Colonic mucosa (tissue), 4 donors: ENCODE results near the gene RAB3B. TPM values are rescaled to one million over a fixed set of nuclear protein-coding genes. Genes with fewer than 3 reads are reported as not detected.

Experiments used
- DNase-seq: peaks from one replicate; pipeline ENCODE4 v3.0.0-alpha.2; 2020
- H3K27ac ChIP-seq: fragments of 200-600 bp; one replicate; pipeline ENCODE4 v1.8.0; 2021
- H3K27me3 ChIP-seq: fragments of 200-600 bp; one replicate; pipeline ENCODE4 v1.8.0; 2021
- H3K36me3 ChIP-seq: fragments of 200-600 bp; one replicate; pipeline ENCODE4 v1.8.0; 2021
- H3K4me1 ChIP-seq: fragments of 200-600 bp; one replicate; pipeline ENCODE4 v1.8.0; 2021; ENCODE audit warnings: mild to moderate bottlenecking
- H3K4me3 ChIP-seq: fragments of 200-600 bp; one replicate; pipeline ENCODE4 v1.8.0; 2021
- H3K9ac ChIP-seq, 2 donors: one replicate each; pipeline ENCODE4 v1.7.0; 2013; ENCODE audit warnings: control low read depth in 2 of 2, low read depth in 2 of 2, low read length in 2 of 2
- H3K9me3 ChIP-seq: fragments of 200-600 bp; one replicate; pipeline ENCODE4 v1.8.0; 2021
- CTCF ChIP-seq: fragments of 200-600 bp; IDR thresholded peaks from one replicate; pipeline ENCODE4 v1.8.0; 2022; ENCODE audit warnings: antibody characterized with exemption, mild to moderate bottlenecking
- intact Hi-C: fragments of 100-400 bp; cut with DNase I; formaldehyde crosslinking; loops from one replicate; pipeline ENCODE4 v1.14.1; 2022
- total RNA-seq, 2 donors: library from RNA; stranded (reverse); fragmentation: NEBNext Ultra II Directional in 1 of 2; extraction: Animal tissue kit (Norgen Biotek cat#: 25700) in 1 of 2; gene quantifications; one replicate each; pipeline ENCODE4 v1.2.1, GENCODE V29; 2021
- donor health status: healthy.
- donor health status: DM: no; HTN: no; CAD: no.
- donor health status: DM: no; HTN: no; CAD: no.

The RAB3B gene
- total RNA-seq, 2 donors from 2014 or later = 3.6 to 6.0 TPM

- H3K27ac ChIP-seq = no peak overlapping the region
- no peaks in the 10 kb centered on the region for H3K27me3 ChIP-seq
- no peak for DNase-seq
- no peaks in the 10 kb centered on the region for H3K9me3 ChIP-seq
- H3K36me3 ChIP-seq = no peaks in the 10 kb centered on the region
- H3K4me1 ChIP-seq = no peaks in the 10 kb centered on the region
- H3K4me3 ChIP-seq = no peak overlapping the region
- intact Hi-C loops = no loop called here
- no peak for TF ChIP-seq CTCF
- H3K9ac ChIP-seq = no peak overlapping the region
Observed at GRCh38 chr1:51930329-51930728, 60.2 kb downstream of the RAB3B start.

GRCh38 chr1:51928896-51929295 lies 61.6 kb downstream of the RAB3B start:
- intact Hi-C loops = no loop called here
- Histone ChIP-seq H3K9me3 (no peaks in the 10 kb centered on the region), H3K9ac (no peak overlapping the region), H3K4me3 (no peak overlapping the region), H3K4me1 (no peaks in the 10 kb centered on the region), H3K36me3 (no peaks in the 10 kb centered on the region), H3K27me3 (no peaks in the 10 kb centered on the region), H3K27ac (no peak overlapping the region)
- TF ChIP-seq CTCF = no peak
- no peak for DNase-seq

DNA sequence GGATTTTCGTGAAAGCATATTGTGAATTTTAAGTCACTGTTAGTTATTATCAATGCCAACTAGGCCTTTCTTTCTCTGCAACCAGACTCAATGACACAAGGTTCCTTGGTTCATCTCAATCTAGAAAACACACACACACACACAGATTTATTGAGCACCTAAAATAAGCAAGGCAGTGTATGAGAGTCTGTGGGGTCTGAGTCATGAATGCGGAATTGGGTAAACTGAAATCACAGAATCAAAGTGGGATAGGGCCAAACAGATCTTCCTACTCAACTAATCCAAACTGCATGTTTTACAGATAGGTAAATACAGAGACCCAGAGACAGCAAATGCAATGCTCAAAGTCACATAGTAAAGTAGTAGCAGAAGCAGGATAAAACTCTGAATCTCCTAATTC lies 63.5 kb downstream of the RAB3B start:
- H3K27me3 ChIP-seq = no peaks in the 10 kb centered on the region
- intact Hi-C loops = no loop called here
- no peaks in the 10 kb centered on the region for H3K36me3 ChIP-seq
- H3K9ac ChIP-seq = no peak overlapping the region
- no peak for TF ChIP-seq CTCF
- H3K9me3 ChIP-seq = no peaks in the 10 kb centered on the region
- H3K27ac ChIP-seq = no peak overlapping the region
- H3K4me1 ChIP-seq = no peaks in the 10 kb centered on the region
- DNase-seq = no peak
- H3K4me3 ChIP-seq = no peak overlapping the region

- no peak overlapping the region for H3K4me3 ChIP-seq
- H3K27me3 ChIP-seq = no peaks in the 10 kb centered on the region
- H3K4me1 ChIP-seq = no peaks in the 10 kb centered on the region
- no peaks in the 10 kb centered on the region for H3K9me3 ChIP-seq
- no peaks in the 10 kb centered on the region for H3K36me3 ChIP-seq
- intact Hi-C loops = no loop called here
- H3K9ac ChIP-seq = no peak overlapping the region
- no peak for DNase-seq
- no peak overlapping the region for H3K27ac ChIP-seq
- TF ChIP-seq CTCF = no peak
Observed at GRCh38 chr1:51926171-51926812, 64.2 kb downstream of the RAB3B start.

DNA sequence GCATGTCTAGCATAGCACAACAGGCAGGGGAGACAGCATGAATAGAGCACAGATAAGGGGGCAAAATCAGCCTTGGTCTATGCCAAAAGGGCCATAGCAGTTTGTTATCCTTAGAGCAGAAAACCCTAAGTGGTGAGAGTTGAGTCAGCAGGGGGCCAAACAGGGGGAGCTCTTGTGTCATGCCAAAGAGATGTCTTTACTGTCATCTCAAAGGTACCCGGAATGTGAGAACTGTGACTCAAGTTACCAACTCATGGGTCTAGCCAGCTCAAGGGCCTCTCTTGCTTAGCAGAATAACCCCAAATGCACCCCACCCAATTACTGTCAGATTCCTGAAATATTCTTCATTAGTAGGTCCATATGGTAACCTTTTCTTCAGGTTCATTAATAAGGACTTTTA lies 66.0 kb downstream of the RAB3B start:
- DNase-seq = no peak
- Histone ChIP-seq H3K9ac (no peak overlapping the region), H3K9me3 (no peaks in the 10 kb centered on the region), H3K4me1 (no peaks in the 10 kb centered on the region), H3K27ac (no peak overlapping the region), H3K27me3 (no peaks in the 10 kb centered on the region), H3K4me3 (no peak overlapping the region), H3K36me3 (no peaks in the 10 kb centered on the region)
- no peak for TF ChIP-seq CTCF
- intact Hi-C loops = no loop called here
